ENCODE results near the gene ROBO1.

GRCh38 chr3:78798266-78798832 lies 969.4 kb downstream of the ROBO1 start:
- no peak for TF ChIP-seq POLR2A (IDR thresholded peaks at IDR 0.05)
- no peak for TF ChIP-seq CTCF (IDR thresholded peaks at IDR 0.05)
- TF ChIP-seq POLR2AphosphoS5 (IDR thresholded peaks at IDR 0.05): no peak
